HEK293 (cell line): ENCODE data around the gene SELENOS.

Experiments
- CTCF ChIP-seq: fragments of 450-650 bp; formaldehyde crosslinking; IDR thresholded peaks from 2 replicates; pipeline ENCODE4 v1.5.1; 2016; ENCODE audit warnings: missing biosample characterization, missing genetic modification characterization
- HOXA7 ChIP-seq: sonication (generic); formaldehyde crosslinking; IDR thresholded peaks from 2 replicates; pipeline ENCODE4 v1.8.1; 2022; ENCODE audit warnings: missing genetic modification reagents, borderline replicate concordance
- KLF1 ChIP-seq: fragments of 450-650 bp; formaldehyde crosslinking; IDR thresholded peaks from 2 replicates; pipeline ENCODE4 v1.5.1; 2016; ENCODE audit warnings: missing biosample characterization, missing genetic modification characterization
- ZBTB7A ChIP-seq: fragments of 450-650 bp; formaldehyde crosslinking; IDR thresholded peaks from 2 replicates; pipeline ENCODE4 v1.5.1; 2016; ENCODE audit warnings: low read depth, missing biosample characterization, missing genetic modification characterization

- TF ChIP-seq ZBTB7A (tag by site-specific recombination) (no peak), CTCF (tag by site-specific recombination) (no peak), HOXA7 (CRISPR knock-in tag) (no peak), KLF1 (tag by site-specific recombination) (no peak)
Measured at GRCh38 chr15:101266034-101266433, 11.3 kb downstream of the SELENOS start.
